WTC11 (cell line): Measurements from ENCODE around the gene CPNE8. TPM values are rescaled to one million over a fixed set of nuclear protein-coding genes. Genes with fewer than 3 reads are reported as not detected.

Experiments used
- ATAC-seq: fragments of 200-7000 bp; cut with Tn5 transposase; 2 replicates; pipeline ENCODE4 v1.10.0; 2021; ENCODE audit warnings: mild to moderate bottlenecking, moderate library complexity
- CTCF ChIA-PET: fragments of 300-600 bp; sonication (Branson Sonifier 250); formaldehyde crosslinking; loops from one replicate; lab custom pipeline; 2021; ENCODE audit warnings: antibody characterized with exemption; lab: Charles Lee
- POLR2A ChIA-PET: fragments of 350-600 bp; sonication (Branson Sonifier 250); formaldehyde crosslinking; loops from one replicate; lab custom pipeline; 2021; ENCODE audit warnings: antibody characterized with exemption; lab: Charles Lee
- DNase-seq: peaks from one replicate; pipeline ENCODE4 v3.0.0; 2021; ENCODE audit warnings: low spot score
- H3K27ac Mint-ChIP-seq: 2 replicates; pipeline ENCODE4 v1.8.0; 2021; ENCODE audit warnings: mixed read lengths
- H3K27me3 Mint-ChIP-seq: 2 replicates; pipeline ENCODE4 v1.8.0; 2021; ENCODE audit warnings: low read depth, mild to moderate bottlenecking, moderate library complexity, mixed read lengths
- H3K36me3 Mint-ChIP-seq: 2 replicates; pipeline ENCODE4 v1.8.0; 2021; ENCODE audit warnings: mixed read lengths
- H3K4me1 Mint-ChIP-seq: 2 replicates; pipeline ENCODE4 v1.8.0; 2022; ENCODE audit warnings: mixed read lengths
- H3K4me3 Mint-ChIP-seq: 2 replicates; pipeline ENCODE4 v1.8.0; 2021; ENCODE audit warnings: mild to moderate bottlenecking, moderate library complexity, mixed read lengths
- H3K9me3 Mint-ChIP-seq: 2 replicates; pipeline ENCODE4 v1.8.0; 2021; ENCODE audit warnings: mixed read lengths
- ATF1 ChIP-seq: sonication (generic); formaldehyde crosslinking; IDR thresholded peaks from 2 replicates; pipeline ENCODE4 v1.8.1; 2023; ENCODE audit warnings: mild to moderate bottlenecking, moderate library complexity, missing genetic modification reagents
- CBFB ChIP-seq: sonication (generic); formaldehyde crosslinking; IDR thresholded peaks from 2 replicates; pipeline ENCODE4 v1.8.1; 2022; ENCODE audit warnings: mild to moderate bottlenecking, low read depth, missing genetic modification reagents
- EMX1 ChIP-seq: fragments of 250-450 bp; sonication (Bioruptor Pico); IDR thresholded peaks from 2 replicates; pipeline ENCODE4 v1.8.0; 2021; ENCODE audit warnings: mild to moderate bottlenecking
- GABPB1 ChIP-seq: sonication (generic); formaldehyde crosslinking; IDR thresholded peaks from 2 replicates; pipeline ENCODE4 v1.8.1; 2023; ENCODE audit warnings: mild to moderate bottlenecking, missing genetic modification reagents
- IRF2 ChIP-seq: sonication (generic); formaldehyde crosslinking; IDR thresholded peaks from 2 replicates; pipeline ENCODE4 v1.8.0; 2022; ENCODE audit warnings: low read depth, missing genetic modification reagents, borderline replicate concordance
- NR2C2 ChIP-seq: sonication (generic); formaldehyde crosslinking; IDR thresholded peaks from 2 replicates; pipeline ENCODE4 v1.8.0; 2022; ENCODE audit warnings: mild to moderate bottlenecking, missing genetic modification reagents
- TEAD4 ChIP-seq: sonication (generic); formaldehyde crosslinking; IDR thresholded peaks from 2 replicates; pipeline ENCODE4 v1.8.0; 2022; ENCODE audit warnings: mild to moderate bottlenecking, missing genetic modification reagents
- ZNF512 ChIP-seq: sonication (generic); formaldehyde crosslinking; IDR thresholded peaks from 2 replicates; pipeline ENCODE4 v1.8.1; 2022; ENCODE audit warnings: missing genetic modification reagents, borderline replicate concordance
- total RNA-seq: library from RNA; stranded (reverse); gene quantifications from 3 replicates; pipeline ENCODE4 v1.2.3, GENCODE V29; 2021
- TF ChIP-seq, protein P1 (sequence below): sonication (generic); formaldehyde crosslinking; IDR thresholded peaks from 2 replicates; pipeline ENCODE4 v1.8.1; 2023; ENCODE audit warnings: mild to moderate bottlenecking, missing genetic modification reagents
- TF ChIP-seq, protein P2 (sequence below): sonication (generic); formaldehyde crosslinking; conservative IDR thresholded peaks from 2 replicates; pipeline ENCODE4 v1.8.1; 2023; ENCODE audit warnings: mild to moderate bottlenecking, low read depth, missing genetic modification reagents, moderate library complexity
- TF ChIP-seq, protein P3 (sequence below): fragments of 250-450 bp; sonication (Bioruptor Pico); conservative IDR thresholded peaks from 2 replicates; pipeline ENCODE4 v1.9.0; 2021; ENCODE audit warnings: mild to moderate bottlenecking
- TF ChIP-seq, protein P4 (sequence below): sonication (generic); formaldehyde crosslinking; IDR thresholded peaks from 2 replicates; pipeline ENCODE4 v1.8.1; 2023; ENCODE audit warnings: mild to moderate bottlenecking, missing genetic modification reagents

Gene CPNE8
- total RNA-seq, 1 experiment from 2014 or later, result 8.3 TPM

- TF ChIP-seq, protein P1, sequence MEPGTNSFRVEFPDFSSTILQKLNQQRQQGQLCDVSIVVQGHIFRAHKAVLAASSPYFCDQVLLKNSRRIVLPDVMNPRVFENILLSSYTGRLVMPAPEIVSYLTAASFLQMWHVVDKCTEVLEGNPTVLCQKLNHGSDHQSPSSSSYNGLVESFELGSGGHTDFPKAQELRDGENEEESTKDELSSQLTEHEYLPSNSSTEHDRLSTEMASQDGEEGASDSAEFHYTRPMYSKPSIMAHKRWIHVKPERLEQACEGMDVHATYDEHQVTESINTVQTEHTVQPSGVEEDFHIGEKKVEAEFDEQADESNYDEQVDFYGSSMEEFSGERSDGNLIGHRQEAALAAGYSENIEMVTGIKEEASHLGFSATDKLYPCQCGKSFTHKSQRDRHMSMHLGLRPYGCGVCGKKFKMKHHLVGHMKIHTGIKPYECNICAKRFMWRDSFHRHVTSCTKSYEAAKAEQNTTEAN, result no peak
- TF ChIP-seq, protein P2, sequence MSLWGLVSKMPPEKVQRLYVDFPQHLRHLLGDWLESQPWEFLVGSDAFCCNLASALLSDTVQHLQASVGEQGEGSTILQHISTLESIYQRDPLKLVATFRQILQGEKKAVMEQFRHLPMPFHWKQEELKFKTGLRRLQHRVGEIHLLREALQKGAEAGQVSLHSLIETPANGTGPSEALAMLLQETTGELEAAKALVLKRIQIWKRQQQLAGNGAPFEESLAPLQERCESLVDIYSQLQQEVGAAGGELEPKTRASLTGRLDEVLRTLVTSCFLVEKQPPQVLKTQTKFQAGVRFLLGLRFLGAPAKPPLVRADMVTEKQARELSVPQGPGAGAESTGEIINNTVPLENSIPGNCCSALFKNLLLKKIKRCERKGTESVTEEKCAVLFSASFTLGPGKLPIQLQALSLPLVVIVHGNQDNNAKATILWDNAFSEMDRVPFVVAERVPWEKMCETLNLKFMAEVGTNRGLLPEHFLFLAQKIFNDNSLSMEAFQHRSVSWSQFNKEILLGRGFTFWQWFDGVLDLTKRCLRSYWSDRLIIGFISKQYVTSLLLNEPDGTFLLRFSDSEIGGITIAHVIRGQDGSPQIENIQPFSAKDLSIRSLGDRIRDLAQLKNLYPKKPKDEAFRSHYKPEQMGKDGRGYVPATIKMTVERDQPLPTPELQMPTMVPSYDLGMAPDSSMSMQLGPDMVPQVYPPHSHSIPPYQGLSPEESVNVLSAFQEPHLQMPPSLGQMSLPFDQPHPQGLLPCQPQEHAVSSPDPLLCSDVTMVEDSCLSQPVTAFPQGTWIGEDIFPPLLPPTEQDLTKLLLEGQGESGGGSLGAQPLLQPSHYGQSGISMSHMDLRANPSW, result no peak
Measured at GRCh38 chr12:38691164-38691563, 214.2 kb downstream of the CPNE8 start (continued).

- H3K36me3 Mint-ChIP-seq, result no peaks in the 10 kb centered on the region
- H3K4me3 Mint-ChIP-seq, result no peak overlapping the region
- no peak for DNase-seq
- CTCF ChIA-PET, result no interaction called here
- H3K9me3 Mint-ChIP-seq, result no peaks in the 10 kb centered on the region
- no peaks in the 10 kb centered on the region for H3K27me3 Mint-ChIP-seq
- peaks cover 16% of the 10 kb centered on the region for H3K4me1 Mint-ChIP-seq
- H3K27ac Mint-ChIP-seq, result no peak overlapping the region
- ATAC-seq, result no peak
- TF ChIP-seq GABPB1 (CRISPR knock-in tag), result no peak
- TF ChIP-seq NR2C2 (CRISPR knock-in tag), result no peak
- TF ChIP-seq IRF2 (CRISPR knock-in tag), result no peak
- TF ChIP-seq, protein P3, sequence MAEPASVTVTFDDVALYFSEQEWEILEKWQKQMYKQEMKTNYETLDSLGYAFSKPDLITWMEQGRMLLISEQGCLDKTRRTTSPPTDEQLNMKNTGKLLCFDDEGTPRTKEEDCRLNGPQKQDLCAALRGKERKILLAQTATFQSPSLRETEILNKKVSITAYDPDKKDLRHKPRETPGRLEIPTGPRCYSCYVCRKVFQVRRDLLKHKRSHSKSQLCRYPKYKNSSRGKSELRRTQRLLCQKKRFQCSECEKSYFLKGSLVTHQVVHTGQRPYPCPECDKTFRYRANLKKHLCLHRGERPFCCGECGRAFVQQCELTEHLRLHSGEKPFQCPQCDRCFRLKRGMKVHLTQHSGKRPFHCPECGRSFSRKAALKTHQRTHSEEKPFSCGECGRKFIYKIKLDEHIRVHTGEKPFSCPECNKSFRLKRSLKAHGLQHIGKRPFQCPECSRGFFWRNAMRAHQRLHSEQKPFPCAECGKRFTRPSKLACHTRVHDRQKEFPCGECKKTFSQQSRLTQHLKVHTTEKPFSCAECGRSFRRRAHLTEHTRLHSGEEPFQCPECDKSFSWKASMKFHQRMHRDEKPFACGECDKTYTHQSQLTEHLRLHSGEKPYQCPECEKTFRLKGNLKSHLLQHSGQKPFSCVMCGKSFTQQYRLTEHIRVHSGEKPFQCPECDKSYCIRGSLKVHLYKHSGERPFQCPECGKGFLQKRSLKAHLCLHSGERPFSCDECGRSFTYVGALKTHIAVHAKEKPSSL (CRISPR knock-in tag), result no peak
- TF ChIP-seq, all 79 proteins: peak for 0
- POLR2A ChIA-PET, result no interaction called here
Measured at GRCh38 chr12:38690646-38691045, 214.7 kb downstream of the CPNE8 start.

DNA sequence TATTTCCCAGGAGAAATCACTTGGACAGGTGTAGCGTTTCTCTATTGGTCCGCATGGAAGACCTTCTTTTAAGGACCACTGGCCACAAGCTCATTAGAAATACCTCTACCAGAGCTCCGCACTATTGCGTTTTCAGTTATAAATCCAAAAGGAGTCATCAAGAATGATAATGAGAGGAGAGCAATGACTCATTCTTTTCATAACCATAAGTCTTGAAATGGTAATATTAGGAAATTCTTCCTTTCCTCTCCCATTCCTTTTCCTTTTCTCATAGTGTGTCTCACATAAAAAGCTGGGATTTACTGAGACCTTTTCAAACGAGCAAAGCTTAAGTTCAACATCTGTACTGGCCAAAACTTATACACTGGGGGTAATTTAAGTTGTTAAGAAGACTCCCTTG lies 215.7 kb downstream of the CPNE8 start:
- Mint-ChIP-seq H3K27ac (no peak overlapping the region), H3K9me3 (no peaks in the 10 kb centered on the region), H3K27me3 (no peaks in the 10 kb centered on the region), H3K4me1 (peaks cover 6% of the 10 kb centered on the region), H3K36me3 (no peaks in the 10 kb centered on the region), H3K4me3 (no peak overlapping the region)
- ChIA-PET POLR2A (no interaction called here), CTCF (interaction anchor here (1.2 kb wide), 1 partner anchor 25 kb away, joined by 3 read pairs; no protein-coding TSS in a partner anchor)
- no peak for DNase-seq
- TF ChIP-seq, protein P4, sequence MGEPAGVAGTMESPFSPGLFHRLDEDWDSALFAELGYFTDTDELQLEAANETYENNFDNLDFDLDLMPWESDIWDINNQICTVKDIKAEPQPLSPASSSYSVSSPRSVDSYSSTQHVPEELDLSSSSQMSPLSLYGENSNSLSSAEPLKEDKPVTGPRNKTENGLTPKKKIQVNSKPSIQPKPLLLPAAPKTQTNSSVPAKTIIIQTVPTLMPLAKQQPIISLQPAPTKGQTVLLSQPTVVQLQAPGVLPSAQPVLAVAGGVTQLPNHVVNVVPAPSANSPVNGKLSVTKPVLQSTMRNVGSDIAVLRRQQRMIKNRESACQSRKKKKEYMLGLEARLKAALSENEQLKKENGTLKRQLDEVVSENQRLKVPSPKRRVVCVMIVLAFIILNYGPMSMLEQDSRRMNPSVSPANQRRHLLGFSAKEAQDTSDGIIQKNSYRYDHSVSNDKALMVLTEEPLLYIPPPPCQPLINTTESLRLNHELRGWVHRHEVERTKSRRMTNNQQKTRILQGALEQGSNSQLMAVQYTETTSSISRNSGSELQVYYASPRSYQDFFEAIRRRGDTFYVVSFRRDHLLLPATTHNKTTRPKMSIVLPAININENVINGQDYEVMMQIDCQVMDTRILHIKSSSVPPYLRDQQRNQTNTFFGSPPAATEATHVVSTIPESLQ (CRISPR knock-in tag), result no peak
- TF ChIP-seq CBFB (no peak), ATF1 (no peak), ZNF512 (CRISPR knock-in tag) (no peak), TEAD4 (CRISPR knock-in tag) (no peak), EMX1 (CRISPR knock-in tag) (no peak)
- ATAC-seq, result no peak
